Measurements from ENCODE around the gene GRK5.

The GRK5 gene

DNA sequence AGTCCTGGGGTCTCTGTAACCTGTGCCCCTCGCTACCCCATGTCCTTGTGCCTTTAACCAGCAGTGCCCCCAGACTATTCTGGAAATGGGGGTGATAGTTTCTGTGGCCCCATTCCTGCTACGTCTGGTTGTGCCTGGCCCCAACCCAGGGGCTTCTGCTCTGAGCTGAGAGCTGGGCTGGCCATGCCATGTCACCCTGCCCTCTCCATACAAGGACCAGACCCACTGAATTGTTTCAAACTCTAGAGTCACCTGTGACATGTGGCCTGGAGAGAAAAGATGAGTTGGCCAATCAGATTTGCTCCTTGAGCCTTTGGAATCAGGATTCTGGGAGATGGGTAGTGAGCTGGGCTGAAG lies 108.6 kb downstream of the GRK5 start:
- no peak for DNase-seq (ENCODE audit: low read depth)

DNA sequence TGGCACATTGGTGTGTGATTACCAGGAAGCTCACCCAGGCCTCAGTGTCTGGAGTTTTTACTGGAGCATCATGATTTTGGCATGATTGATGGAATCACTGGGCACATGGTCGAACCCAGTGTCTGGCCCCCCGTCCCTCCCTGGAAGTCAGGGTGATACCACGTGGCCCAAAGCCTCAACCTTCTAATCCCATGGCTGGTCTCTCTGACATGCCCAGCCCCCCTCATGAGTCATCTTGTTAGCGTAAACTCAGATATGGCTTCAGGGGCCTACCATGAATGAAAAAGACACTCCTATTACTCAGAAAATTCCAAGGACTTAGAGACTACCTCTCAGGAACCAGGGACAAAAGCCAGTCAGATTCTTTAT lies 109.3 kb downstream of the GRK5 start:
- DNase-seq (ENCODE audit: low read depth) = no peak

DNA sequence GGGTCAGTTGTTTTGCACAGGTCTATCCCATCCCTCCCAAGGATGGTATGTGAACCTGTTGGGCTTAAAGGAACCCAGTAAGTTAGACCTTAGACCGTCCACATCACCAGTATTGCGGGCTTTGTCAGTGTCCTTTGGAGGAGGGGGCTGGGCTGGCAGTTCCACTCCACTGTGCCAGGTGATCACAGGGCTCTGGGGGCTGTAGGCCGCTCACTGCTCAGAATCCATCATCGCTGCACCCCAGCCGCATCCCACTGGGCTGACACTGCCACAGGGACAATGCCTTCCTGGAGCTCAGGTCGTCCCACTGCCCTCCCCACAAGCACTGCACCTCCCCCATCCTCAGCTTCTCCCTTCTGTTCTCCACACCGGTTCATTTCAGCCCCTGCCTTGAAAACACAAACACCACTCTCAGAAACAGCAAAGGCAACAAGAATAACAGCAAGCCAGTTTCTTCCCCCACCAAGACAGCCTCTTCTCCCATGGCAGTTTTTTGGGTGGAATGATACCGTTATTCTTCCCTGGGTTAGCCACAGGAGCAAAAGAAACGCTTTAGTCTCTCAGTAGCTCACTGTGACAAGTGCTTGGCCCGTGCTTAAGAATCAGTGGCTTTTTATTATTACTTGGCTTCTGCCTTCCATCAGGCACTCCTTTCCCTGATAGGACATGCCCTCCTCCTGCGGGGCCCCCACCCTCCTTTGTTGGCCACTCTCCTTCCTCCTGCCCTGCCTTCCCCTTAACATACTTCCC lies 111.2 kb downstream of the GRK5 start:
- DNase-seq (ENCODE audit: low read depth) = no peak

DNA sequence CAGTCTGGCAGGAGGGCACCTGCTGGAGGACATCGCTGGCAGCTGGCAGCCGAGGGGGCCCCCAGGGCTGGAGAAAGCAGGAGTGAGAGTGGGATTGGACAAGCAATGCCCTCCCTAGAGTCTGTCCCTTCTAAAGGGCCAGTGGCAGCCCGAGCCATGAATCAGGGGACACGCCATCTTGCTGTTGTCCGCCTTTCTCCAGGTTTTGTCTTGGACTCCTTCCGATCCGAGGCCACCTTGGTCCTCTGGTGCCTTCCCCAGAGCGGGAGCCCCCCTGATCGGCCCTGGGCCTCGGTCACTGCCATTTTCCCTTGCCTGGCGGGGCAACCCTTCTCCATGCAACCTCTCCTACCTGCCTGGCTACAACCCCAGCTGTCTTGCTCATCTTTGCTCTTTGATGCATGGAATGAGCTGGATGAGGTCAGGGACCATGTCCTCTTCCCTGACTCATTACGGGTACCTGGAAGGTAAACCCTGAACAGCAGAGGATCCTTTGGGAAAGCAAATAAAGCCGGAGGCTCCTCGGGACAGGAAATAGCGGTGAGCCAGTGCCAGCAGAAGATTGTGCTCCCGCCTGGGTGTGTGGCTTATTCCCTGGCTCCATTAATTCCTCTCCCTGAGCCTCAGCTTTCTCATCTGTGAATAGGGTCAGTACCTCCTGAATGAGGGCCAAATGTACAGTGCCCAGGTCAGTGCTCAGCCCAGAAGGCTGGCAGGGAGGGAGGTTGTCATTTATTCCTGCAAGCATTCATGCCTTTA lies 112.0 kb downstream of the GRK5 start:
- no peak for DNase-seq (ENCODE audit: low read depth)

DNA sequence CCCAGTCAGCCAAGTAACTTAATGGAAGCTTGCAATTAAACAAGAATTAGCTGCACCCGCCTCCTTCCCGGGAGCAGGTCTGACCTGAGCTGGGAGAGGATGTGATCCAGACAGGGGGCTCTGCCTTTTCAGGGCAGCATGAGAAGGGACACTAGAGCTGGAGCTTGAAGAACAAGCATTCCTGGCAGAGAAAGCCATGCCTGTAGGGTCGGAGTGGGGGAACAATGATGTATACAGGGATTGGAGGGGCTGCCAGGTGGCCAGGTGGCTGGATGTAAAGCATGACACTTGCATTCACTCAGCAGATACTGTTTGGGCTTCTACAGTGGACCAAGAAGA lies 112.5 kb downstream of the GRK5 start:
- no peak for DNase-seq (ENCODE audit: low read depth)

DNA sequence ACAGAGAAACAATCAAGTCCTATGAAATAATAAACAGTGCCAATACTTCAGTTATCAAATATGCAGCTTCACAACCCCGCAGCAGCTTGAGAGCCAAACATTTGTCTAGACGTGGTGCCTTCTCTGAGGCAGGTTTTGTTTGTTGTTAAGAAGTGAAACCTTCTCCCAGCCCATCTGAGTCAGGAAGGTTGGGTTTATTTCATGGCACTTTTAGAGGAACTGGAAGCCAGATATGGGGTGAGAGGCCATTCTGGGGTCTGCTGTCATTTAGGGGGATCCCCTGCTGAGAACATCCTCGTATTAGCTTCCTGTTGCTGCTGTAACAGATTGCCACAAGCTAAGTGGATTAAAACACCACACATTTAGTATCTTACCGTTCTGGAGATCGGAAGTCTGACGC lies 113.6 kb downstream of the GRK5 start:
- no peak for DNase-seq (ENCODE audit: low read depth)

DNA sequence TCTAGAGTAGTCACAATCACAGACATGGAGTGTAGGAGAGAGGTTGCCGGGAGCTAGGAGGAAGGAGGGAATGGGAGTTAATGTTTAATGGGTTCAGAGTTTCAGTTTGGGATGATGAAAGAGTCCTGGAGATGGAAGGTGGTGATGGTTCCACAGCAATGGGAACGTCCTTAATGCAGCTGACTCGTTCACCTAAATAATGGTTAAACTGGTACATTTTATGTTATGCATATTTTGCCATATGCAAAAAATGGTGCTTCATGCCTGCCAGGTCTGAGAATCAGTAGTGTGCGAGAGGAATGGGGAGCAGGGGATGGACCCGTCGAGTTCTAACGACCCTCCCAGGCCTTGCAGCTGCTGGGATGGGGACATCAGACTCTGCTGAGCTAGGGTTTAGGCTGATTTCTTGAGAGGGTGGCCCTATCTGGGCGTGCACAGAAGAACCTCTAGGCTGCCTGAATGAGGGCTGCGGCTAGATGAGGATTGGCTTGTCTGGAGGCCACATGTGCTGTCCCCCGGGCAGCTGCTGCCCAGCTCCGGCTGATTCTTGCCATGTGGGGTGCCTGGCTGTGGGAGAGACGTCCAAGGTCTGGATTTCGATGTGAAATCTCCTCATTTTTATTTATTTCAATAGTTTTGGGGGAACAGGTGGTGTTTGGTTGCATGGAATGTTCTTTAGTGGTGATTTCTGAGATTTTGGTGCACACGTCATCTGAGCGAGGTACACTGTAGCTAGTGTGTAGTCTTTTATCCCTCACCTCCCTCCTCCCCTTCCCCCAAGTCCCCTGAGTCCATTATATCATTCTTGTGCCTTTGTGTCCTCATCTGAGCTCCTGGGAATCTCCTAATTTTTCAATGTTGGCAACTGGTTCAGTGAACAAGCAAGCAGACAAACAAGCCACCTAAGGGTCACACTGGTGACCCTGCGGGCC lies 116.0 kb downstream of the GRK5 start:
- DNase-seq (ENCODE audit: low read depth) = no peak

DNA sequence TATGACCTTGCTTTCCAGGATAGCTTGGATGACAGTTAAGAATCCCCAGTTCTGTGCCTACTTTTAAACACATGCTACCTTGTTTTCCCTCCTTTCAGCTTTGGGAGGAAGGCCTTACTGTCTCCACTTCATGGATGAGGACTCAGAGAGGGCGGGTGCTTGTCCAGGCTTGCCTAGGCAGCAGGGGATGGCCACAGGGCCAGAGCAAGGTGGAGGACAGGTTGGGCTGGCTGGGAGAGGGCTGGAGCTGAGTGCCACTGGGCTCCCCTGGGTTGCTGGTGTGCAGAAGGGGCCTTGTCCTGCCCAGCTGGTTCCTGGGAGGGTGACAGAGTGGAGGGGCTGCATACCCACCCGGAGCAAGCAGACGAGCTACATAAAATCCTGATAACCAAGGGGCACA lies 117.8 kb downstream of the GRK5 start:
- DNase-seq (ENCODE audit: low read depth) = no peak

DNA sequence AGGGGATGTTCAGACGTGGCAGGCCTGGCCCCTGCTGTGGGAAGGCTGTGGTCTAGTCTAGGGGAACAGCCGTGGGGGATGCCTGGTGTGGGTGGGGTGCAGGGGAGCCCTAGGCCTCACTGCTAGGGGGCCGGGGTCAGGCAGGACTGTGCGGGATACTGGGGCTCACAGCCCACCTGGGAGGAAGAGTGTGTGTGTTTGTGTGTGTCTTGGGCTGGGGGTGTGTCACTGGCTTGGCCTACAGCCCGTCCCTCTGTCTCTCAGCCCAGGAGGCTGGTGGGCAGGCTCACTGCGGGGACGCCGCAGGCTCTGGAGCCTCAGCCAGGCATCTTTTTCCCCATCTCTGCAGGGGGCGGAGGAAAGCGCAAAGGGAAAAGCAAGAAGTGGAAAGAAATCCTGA lies 118.8 kb downstream of the GRK5 start:
- no peak for DNase-seq (ENCODE audit: low read depth)

DNA sequence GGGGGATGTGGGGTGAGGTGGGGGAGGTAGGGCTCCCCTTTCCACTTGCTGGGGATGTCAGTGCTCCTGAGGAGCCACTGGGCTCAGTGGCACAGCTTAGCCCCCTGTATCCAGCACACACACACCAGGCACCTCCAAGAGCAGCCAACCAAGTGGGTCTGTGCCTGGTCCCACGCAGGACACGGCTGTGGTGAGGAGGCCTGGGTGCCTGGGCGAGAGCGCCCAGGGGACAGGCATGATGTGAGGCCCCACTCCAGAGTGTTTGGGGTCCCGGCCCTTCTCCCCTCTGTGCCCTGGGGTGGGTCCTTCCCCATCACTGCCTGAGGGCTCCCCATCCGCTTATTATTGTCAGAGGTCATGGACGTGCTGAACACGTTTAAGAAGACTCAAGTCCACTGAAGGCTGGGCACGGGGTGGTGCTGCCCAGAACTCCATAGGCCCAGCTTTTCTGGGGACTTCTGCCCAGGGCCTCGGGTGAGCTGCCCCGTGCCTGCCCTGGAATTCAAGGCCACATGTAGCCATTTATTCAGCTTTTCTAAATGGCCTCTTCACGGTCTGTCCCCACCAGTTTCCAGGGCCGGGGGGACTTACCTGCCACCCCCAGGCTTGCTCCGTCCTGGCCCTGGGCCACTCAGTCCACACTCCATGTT lies 119.8 kb downstream of the GRK5 start:
- no peak for DNase-seq (ENCODE audit: low read depth)

DNA sequence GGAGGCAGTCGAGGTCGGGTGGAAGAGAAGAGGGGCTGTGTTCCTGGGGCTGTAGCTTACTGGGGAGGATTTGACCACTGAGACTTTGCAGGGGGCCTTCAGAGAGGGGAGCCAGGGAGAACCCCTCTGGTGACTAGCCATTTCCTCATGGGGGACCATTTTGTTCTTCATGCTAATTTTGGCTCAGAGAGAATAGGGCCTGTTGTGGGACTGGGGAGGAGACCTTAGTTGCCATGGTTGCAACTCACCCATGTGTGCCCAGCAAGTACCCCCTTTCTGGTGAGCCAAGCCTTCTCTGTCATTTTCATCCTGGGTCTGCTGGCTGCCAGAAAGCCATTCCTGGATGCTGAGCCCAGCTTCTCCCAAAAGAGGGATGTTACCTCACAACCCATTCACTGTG lies 120.9 kb downstream of the GRK5 start:
- no peak for DNase-seq (ENCODE audit: low read depth)

DNA sequence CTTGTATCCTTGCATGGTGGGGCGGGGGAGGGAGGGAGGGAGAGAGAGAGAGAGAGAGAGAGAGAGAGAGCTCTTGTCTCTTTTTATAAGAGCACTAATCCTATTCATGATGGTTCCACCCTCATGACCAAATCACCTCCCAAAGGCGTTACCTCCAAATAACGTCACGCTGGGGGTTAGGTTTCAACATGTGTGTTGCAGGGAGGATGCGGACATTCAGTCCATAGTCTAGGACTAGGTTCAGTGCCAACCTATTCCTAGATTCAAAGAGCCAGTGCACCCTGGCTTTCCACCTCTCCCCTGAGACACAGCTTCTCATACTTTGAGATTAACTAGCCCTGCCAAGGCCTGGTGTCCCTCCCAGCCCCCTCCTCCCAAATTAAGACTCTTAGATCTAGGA lies 123.0 kb downstream of the GRK5 start:
- no peak for DNase-seq (ENCODE audit: low read depth)

DNA sequence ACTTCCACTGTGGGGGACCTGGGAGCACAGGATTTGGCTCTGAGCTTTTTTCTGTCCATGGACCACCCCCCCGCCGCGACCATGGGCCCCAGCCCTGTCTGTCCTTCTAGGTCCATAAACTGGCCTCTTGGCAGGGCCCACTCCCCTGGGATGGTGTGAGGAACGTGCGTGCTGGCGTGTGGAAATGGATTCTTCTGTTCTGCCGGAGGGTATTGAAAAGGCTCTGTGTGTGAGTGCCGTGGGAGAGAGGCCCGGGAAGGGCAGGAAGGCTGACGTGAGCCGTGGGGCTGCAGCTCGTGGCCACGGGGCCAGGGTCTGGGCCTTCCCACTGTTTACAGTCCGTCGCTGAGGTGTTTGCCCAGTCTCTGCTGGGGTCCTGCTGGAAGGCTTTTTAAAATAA lies 123.7 kb downstream of the GRK5 start:
- DNase-seq (ENCODE audit: low read depth) = no peak

DNA sequence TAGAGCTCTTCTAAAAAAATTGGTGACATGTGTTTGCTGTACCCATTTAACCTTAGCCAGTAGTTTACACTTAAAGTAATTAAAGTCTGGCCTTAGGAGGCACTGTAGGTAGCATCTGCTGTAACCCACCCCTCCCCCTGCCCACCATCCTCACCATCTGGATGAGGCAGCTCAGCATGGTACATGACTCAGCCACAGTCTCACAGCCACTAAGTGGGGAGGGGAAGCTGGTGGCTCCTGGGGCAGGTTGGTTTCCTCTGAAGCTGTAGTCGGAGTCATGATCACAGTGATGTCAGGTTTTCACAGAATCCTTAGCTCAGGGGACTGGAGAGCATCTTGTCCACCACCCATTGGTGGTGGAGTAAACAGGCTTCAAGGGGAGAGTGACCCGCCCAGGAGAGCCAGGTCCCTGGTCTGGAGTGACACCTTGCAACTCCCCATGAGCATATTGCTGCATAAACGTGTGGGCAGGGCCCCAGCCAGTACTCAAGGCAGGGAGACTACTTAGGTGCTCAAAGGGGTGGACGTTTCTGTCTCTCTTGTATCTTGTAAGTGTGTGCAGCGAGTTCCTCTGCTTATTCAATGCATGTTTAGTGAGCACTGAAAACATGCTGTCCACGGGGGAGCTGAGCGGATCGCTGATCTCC lies 125.9 kb downstream of the GRK5 start:
- DNase-seq (ENCODE audit: low read depth) = peak; percentile 14

DNA sequence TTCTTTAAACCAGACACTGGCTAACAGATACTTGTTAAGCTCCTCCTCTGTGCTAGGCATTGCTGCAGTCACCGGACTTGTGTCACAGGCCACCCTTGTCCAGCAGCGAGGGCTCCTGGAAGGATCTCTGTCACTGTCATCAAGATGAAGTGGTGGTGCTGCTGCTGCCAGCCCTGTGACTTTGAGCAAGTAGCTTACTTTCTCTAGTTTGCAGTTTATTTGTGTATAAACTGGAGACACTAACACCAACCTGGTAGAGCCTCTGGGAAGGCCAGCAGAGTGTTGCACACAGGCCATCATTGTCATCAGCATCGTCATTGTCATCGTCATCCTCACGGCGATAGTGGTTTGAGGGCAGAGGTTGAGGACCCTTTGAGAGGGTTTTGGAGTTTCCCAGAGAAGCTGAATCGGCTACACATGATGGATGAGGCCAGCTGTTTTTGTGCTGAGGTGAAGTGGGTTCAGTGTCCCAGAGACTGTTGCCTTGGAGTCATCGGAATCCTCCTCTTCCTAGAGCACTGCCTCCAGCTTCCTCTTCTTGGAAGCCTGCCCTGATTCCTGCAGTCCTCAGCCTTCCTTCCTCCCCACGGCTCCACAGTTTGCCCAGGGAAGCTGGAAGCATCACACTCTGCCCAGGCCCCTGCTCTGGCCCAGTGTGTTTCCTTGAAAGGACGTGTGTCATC lies 128.4 kb downstream of the GRK5 start:
- DNase-seq (ENCODE audit: low read depth) = no peak

DNA sequence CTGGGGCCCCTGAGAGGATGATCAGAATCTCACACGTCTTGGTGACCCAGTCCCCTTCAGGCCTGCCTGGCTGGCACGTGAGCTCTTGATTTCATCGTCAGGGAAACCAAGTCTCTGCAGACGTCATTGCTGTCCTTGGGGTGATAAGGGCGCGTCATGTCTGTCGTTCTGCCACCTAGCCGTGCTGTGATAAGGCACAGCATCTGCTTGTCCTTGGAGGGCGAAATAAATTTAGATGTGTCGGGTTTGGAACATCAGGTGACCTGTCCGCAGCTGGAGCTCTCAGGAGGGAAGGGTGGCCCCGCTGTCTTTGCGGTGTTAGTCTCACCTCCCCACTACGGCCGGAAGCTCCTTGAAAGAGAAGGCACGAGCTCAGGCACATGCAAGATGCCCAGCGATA lies 129.2 kb downstream of the GRK5 start:
- no peak for DNase-seq (ENCODE audit: low read depth)

DNA sequence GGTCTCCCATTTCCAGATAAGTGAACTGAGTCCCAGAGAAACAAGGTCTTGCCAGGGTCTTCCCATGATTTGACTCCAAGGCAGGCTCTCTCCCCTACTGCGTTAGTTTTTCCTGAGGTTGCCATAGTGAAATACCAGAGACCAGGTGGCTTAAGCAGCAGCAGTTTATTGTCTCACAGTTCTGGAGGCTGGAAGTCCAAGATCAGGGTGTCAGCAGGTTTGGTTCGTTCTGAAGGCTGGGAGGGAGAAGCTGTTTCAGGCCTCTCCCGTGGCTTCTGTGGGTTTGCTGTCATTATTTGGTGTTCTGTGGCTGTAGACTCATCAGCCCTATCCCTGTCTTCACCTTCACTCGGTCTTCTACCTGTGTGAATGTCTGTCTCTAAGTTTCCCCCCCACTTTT lies 129.9 kb downstream of the GRK5 start:
- DNase-seq (ENCODE audit: low read depth) = no peak

DNA sequence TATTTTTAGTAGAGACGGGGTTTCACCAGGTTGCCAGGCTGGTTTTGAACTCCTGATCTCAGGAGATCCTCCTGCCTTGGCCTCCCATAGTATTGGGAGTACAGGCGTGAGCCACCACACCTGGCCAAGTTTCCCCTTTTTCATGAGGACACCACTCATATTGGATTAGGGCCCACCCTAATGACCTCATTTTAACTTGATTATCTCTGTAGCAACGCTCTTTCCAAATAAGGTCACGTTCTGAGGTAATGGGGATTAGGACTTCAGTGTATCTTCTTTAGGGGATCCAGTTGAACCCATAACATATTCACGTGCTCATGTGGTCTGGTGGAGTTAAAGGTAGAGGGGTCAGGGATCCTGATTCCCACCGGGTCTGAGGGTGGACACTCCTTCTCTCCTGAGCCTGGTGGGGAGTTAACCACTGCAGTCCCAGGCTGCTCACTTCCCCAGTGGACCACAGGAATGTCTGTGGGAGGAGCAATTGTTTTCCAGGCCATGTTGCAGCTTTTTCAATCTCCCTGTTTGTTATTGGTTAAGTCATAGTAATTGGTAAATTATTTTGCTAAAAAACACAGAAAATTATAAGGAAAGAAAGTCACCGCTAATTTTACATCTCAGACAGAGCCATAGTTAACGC lies 130.5 kb downstream of the GRK5 start:
- DNase-seq (ENCODE audit: low read depth) = no peak

DNA sequence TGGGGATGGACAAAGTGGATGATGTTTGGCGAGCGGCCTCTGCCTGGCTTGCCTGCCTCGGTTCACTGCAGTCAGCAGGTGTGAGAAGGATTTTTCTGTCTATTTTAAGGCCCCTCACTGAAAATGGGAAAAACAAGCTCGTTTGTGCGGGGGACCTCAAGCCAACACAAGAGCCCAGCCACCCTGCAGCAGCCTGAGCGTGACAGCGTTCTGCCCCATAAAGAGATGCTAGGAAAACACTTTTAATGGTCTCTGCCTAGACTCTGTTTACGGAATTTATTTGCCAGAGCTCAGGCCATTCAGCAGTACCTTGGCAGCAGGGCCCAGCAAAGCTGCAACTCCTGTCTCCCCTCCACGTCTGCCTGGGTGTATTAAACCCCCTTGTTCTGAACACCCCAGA lies 131.7 kb downstream of the GRK5 start:
- DNase-seq (ENCODE audit: low read depth) = no peak

DNA sequence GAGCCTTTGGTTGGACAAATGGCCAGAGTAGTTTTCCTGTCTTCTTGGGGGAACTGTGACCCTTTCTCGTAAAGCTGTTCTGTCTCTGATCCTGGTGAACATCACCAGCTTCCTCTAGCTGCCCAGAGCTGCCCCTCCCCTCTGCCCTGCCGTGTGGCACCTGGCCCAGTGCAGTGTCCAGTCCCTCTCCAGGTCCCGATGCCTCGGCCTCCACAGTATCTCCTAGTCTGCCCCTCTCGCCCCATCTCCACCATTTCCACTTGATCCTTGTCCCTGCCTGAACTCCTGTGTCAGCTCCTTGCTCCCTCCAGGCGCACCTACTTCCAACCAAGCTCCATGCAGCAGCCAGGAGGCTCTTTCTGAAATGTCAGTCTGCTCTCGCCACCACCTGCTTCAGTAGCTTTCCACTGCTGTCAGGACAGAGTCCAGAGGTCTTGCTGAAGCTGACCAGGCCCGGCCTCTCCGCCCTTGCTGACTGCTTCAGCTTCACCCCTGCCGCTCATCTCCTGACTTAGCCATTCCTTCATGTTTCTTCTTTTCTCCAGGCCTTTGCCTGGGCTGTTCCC lies 133.6 kb downstream of the GRK5 start:
- no peak for DNase-seq (ENCODE audit: low read depth)

All from stimulated activated CD8-positive, alpha-beta memory T cell treated with anti-CD3 and anti-CD28 coated beads, Interleukin-15, amount 100 ng/mL, for 1 hour (primary cell).